ENCODE results near the gene LMBR1. TPM values are rescaled to one million over a fixed set of nuclear protein-coding genes. Genes with fewer than 3 reads are reported as not detected.

Gene LMBR1
- total RNA-seq, 3 donors from 2014 or later, result 40.5 to 56.3 (median 44.9) TPM

DNA sequence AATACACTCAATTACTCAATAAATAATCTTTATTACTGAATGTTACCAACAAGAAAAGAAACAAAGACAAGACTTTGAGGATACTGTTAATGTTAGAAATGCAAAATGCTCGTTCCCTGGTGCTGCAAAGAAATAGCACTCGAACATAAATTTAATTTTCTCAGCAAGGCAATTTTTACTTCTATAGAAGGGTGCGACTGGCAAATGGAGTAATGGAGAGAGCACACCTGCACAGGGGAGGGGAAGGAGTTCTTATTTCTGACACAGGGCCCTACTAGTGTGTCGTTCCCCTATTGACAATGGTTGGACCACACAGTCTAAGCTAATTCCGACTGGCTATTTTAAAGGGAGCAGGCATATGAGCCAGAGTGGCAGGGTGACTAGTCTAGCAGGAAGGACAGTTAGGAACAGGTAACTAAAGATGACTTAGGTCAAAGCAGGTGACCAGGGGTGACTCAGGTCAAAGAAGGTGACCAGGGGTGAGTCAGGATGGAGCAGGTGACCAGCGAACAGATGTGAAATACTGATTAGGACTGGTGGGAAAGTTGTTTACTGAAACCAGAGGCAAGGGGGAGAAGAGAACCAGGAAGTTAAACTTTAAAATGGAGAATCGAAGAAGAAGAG is 133.3 kb downstream of the LMBR1 start:
- Histone ChIP-seq H3K4me3 (no peak overlapping the region), H3K9me3 (peaks cover 4% of the 10 kb centered on the region), H3K4me1 (ENCODE audit: low read depth) (no peaks in the 10 kb centered on the region), H3K36me3 (ENCODE audit: low read depth) (no peaks in the 10 kb centered on the region)
- no peak for DNase-seq
- TF ChIP-seq, protein P1, sequence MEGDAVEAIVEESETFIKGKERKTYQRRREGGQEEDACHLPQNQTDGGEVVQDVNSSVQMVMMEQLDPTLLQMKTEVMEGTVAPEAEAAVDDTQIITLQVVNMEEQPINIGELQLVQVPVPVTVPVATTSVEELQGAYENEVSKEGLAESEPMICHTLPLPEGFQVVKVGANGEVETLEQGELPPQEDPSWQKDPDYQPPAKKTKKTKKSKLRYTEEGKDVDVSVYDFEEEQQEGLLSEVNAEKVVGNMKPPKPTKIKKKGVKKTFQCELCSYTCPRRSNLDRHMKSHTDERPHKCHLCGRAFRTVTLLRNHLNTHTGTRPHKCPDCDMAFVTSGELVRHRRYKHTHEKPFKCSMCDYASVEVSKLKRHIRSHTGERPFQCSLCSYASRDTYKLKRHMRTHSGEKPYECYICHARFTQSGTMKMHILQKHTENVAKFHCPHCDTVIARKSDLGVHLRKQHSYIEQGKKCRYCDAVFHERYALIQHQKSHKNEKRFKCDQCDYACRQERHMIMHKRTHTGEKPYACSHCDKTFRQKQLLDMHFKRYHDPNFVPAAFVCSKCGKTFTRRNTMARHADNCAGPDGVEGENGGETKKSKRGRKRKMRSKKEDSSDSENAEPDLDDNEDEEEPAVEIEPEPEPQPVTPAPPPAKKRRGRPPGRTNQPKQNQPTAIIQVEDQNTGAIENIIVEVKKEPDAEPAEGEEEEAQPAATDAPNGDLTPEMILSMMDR (IDR thresholded peaks at IDR 0.05), result no peak
- ATAC-seq, result no peak
- intact Hi-C loops (cut with DNase I, micrococcal nuclease), result no loop called here

DNA sequence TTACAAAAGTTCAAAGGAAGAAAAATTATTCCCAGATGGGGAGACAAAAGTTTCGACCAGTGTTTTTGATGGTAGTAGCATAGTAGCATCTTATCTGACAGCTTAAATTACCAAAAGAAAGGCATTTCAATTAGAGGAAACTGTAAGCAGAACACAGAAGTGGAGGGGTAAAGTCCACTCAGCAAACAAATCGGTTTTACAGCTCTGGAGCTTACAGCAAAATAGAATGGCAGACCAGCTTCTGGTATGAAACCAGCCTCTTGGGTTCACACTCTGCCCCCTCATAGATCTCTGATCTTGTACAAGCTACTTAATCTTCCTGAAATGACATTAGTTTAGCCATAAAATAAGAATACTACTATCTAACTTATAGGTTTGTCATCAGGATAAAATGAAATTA is 133.8 kb downstream of the LMBR1 start:
- Histone ChIP-seq H3K36me3 (ENCODE audit: low read depth) (no peaks in the 10 kb centered on the region), H3K9me3 (peaks cover 4% of the 10 kb centered on the region), H3K4me1 (ENCODE audit: low read depth) (no peaks in the 10 kb centered on the region), H3K4me3 (no peak overlapping the region)
- DNase-seq, result no peak
- intact Hi-C loops (cut with DNase I, micrococcal nuclease), result no loop called here
- TF ChIP-seq, protein P1 (IDR thresholded peaks at IDR 0.05), result no peak
- ATAC-seq, result no peak

DNA sequence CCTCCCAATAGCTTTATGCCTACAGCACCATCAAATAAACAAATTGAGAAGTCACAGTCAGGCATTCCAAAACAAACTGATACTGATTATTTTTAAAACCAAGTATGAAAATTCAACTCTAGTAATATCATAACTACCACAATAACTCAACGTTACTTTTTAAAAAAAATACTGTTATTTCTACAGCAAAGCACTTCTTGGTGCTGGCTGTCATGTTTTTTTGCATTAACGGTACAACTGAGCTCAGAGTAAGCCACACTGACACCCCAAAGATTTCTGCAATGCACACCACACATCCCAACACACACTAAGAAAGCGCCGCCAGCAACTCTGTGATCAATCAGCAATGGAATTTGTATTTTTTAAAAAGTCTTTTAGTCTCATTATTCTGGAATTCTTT is 138.8 kb downstream of the LMBR1 start:
- H3K9me3 ChIP-seq, result no peaks in the 10 kb centered on the region
- no peaks in the 10 kb centered on the region for H3K4me1 ChIP-seq (ENCODE audit: low read depth)
- ATAC-seq, result no peak
- TF ChIP-seq, protein P1 (IDR thresholded peaks at IDR 0.05), result no peak
- no peak overlapping the region for H3K4me3 ChIP-seq
- H3K36me3 ChIP-seq (ENCODE audit: low read depth), result no peaks in the 10 kb centered on the region
- intact Hi-C loops (cut with DNase I, micrococcal nuclease), result no loop called here
- DNase-seq, result no peak

DNA sequence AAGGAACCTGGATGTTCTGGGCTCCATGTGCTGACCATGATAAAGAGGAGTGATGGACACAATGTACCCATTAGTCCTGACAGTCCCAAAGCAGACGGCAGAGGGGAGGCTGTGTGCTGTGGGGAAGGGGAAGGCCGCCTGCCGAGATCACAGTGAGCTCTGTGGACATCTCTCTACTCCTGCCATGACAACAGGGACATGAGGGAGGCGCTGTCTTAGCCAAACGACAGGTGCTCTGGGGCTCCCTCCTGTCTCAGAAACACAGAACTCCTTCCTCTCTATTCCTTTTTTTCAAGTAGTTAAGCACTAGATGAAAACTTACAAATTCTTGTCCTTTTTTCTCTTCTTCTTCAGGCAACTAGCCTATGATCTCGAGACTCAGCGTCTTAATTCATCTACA is 139.4 kb downstream of the LMBR1 start:
- no peak for ATAC-seq
- intact Hi-C loops (cut with DNase I, micrococcal nuclease), result no loop called here
- Histone ChIP-seq H3K4me1 (ENCODE audit: low read depth) (no peaks in the 10 kb centered on the region), H3K36me3 (ENCODE audit: low read depth) (no peaks in the 10 kb centered on the region), H3K4me3 (no peak overlapping the region), H3K9me3 (no peaks in the 10 kb centered on the region)
- DNase-seq, result no peak
- TF ChIP-seq, protein P1 (IDR thresholded peaks at IDR 0.05), result no peak

DNA sequence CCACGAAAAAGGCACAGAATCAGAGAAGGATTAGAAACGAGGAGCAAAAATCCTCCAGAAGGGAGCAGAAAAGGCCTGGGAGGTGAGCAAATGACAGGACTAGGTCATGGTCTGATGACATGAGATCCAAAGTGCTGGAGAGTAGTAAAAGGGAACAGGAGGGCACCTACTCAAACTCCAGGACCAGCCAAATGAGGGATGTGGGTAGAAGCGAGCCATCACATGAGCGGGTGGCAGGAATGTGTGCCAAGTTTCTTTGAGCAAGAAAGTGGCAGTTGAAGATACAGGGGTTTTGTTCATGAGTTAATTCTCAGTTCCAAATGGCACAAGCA is 139.8 kb downstream of the LMBR1 start:
- Histone ChIP-seq H3K4me1 (ENCODE audit: low read depth) (no peaks in the 10 kb centered on the region), H3K9me3 (no peaks in the 10 kb centered on the region), H3K4me3 (no peak overlapping the region), H3K36me3 (ENCODE audit: low read depth) (no peaks in the 10 kb centered on the region)
- intact Hi-C loops (cut with DNase I, micrococcal nuclease), result no loop called here
- ATAC-seq, result no peak
- TF ChIP-seq, protein P1 (IDR thresholded peaks at IDR 0.05), result no peak
- DNase-seq, result no peak

Measured in mucosa of descending colon (tissue), 3 donors.